Thoracic aorta endothelial cell (primary cell): ENCODE measurements around the gene TNNT1. TPM values are rescaled to one million over a fixed set of nuclear protein-coding genes. Genes with fewer than 3 reads are reported as not detected.

ENCODE experiments used
- small RNA-seq: library from RNA; depleted of rRNA; stranded (forward); fragments of <200 nt; gene quantifications from one replicate; pipeline ENCODE3, GENCODE V24; 2012
- total RNA-seq: library from RNA; depleted of rRNA; stranded (reverse); fragments of >200 nt; gene quantifications from 2 replicates; pipeline ENCODE4 v1.2.3, GENCODE V29; 2012

Gene TNNT1, protein sequence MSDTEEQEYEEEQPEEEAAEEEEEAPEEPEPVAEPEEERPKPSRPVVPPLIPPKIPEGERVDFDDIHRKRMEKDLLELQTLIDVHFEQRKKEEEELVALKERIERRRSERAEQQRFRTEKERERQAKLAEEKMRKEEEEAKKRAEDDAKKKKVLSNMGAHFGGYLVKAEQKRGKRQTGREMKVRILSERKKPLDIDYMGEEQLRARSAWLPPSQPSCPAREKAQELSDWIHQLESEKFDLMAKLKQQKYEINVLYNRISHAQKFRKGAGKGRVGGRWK
- total RNA-seq = 1.0 and 2.9 TPM in 2 replicates

GRCh38 chr19:55149078-55150003, at the start of gene TNNT1:
TSS of gene TNNT1 (minus strand) at chr19:55149206. CDS start at chr19:55147157, 2,049 bp downstream.

DNA sequence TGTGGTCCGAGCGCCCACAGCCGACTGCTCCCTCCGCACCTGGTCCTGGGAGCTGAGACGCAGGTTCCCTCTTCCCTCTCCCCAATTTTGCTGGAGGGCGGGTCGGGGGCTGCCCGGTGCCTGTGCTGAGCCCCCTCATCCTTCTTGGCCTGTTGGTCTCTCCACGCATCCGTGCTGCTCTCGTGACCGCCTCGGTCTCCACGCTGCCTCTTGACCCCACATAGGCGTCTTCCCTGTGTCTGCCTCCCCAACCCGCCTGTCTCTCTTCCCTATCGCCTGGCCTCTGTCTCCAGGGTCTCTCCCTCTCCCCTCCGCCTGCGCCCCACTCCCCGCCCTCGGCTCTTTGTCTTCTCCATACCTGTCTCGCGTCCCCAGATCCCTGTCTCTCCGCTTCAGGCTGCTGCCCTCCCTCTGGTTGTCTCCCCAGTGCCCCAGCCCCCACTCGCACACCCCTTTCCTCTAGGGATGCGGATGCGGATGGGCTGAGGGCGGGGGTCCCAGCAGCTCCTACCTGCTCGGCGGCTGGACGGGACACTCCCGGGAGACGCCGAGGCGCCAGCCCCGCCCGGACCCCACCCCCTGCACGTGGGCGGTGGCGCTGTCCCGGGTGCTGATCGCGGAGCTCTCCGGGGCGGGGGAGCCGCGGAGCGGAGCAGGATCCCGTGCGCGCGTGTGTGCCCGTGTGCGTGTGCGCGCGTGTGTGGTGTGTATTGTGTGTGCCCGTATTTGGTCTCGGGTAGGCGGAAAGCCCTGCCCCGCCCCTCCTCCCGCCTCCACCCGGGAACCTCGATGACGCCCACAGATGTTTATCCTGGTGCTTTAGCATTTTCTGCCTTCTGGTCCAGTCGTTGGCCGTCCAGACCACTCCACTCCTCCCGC, 30.8 kb upstream of the TNNT1 start, which contains the start of gene SYT5:
TSS of gene SYT5 (minus strand) at position 684 of the 879 bp plus-strand sequence. CDS start 1,248 bp downstream, outside the sequence.

DNA sequence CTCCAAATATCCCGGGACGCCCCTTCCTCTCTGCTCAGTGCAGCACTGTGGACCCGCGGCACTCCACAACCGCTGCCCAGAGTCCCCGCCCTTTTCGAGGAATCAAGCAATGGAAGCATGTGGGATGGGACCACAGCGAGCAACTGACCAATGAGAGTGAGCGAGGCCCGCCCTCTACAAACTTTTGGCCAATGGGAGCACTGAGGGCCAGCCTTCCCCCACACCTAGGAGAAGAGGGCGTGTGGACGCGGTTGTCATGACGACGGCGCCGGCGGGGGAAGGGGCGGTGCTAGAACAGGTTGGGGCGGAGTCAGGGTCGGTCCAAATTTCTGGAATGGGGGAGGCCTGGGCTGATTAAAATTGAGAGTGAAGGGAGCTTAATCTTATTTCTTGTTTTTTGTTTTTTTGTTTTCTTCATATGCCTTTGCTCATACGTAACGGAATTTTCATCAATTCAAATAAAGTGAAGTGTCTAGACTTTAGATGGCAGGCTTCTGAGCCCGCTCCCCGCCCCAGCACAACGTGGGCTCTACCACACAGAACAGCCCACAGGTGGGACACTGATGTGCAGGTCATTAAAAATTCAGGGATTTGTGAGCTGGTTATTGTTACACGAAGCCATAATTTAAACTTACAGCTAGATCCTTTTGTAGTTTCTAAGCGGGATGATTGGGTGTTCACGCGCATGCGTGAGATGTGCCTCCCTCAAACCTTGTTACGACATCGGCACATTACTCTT, 17.7 kb upstream of the TNNT1 start, which contains the start of gene DNAAF3:
TSS of gene DNAAF3 (minus strand) at position 84 of the 739 bp plus-strand sequence. CDS start 200 bp downstream, outside the sequence.

DNA sequence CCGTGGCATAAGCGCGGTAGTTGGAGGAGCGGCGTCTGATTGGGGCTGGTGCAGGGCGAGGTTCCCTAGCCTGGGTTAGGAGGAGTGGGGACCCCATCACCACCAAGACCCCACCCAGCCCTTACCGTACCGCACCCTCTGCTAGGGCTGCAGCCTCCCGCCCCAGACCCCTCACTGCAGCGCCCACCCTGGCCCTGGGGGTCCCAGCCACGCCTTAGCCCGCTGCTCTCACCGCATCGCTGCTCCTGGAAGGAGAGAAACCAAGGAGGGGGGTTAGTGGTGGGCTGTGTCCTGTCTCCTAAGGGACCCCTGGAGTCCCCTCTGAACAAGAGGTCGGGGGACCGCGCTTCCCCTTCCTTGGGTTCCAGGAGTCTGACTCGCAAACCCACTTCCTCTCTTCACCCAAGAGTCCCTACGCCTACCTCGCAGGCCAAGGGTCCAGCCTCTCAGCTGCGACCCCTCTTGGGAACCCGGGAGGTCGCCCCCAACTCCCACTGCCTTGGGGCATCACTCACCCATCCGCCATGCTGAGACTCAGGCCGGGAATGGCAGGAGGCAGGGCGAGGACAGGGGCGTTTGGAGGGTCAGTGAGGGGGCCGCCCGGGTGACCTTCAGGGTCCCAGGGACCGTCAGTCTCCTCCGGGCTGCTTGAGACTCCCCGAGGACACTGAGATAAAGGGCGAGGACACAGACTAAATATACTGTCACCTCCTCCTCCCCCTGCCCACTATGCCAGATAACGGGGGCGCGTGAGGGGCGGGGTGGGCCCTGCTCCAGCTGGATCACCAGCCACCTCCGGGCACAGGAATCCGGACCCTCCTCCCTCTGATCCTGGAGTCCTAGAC, 8.3 kb upstream of the TNNT1 start, which contains the start of gene TNNI3:
TSS of gene TNNI3 (minus strand) at position 669 of the 845 bp plus-strand sequence. CDS start at position 526, 143 bp downstream.

DNA sequence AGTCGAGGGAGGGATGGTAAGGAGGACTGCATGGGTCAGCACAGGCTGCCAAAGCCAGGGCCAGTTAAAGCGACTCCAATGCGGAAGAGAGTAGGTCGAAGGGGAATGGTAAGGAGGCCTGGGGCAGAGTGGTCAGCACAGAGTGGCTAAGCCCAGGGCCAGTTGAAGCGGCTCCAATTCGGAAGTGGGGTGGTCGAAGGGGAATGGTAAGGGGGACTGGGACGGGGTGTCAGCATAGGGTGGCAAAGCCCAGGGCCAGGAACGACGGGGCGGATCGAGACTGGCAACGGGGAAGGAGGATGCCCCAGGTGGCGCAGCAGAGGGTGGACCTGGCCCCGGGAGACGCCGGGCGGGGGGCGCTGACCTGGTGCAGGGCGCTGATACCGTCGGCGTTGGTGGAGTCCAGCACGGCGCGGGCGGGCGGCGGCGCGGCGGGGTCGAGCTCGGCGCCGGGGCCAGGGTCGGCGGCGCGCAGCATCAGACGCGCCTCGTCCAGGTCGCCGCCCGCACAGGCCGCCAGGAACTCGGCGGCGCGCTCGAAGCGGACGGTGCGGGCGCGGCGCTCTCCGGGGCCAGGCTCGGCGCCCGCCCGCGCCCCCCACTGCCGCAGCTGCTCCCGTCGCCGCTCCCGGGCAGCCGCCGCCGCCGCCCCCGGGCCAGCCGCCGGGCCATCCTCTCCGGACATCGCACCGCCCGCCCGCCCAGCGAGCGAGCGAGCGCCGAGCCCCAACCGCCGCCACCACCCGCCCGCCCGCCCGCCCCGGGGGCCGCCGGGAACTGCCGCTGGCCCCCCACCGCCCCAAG, 31.9 kb downstream of the TNNT1 start, which contains the start of gene PPP1R12C:
TSS of gene PPP1R12C (minus strand) at position 779 of the 804 bp plus-strand sequence. CDS start at position 685, 94 bp downstream.

Small RNA genes within 50 kb of the gene (small RNA-seq; reads per million reads assigned to genes)
- gene MIR7975 (not detected), gene RF01210 (not detected)

Other genes with a start within 250 kb of the TNNT1 start
- not detected in 2 replicates for gene NCR1, start 243.1 kb downstream of the TNNT1 start, total RNA-seq
- gene NLRP7, start 201.7 kb downstream of the TNNT1 start, total RNA-seq = under 0.01 TPM in 1 of 2 replicates, not detected in the other
- gene NLRP2, start 182.8 kb downstream of the TNNT1 start, total RNA-seq = 0.66 and 0.93 TPM in 2 replicates
- not detected in 2 replicates for gene GP6, start 110.9 kb downstream of the TNNT1 start, total RNA-seq
- gene RDH13, start 86.1 kb downstream of the TNNT1 start, total RNA-seq = 8.1 and 11.7 TPM in 2 replicates
- gene EPS8L1, start 73.3 kb downstream of the TNNT1 start, total RNA-seq = 6.3 and 10.5 TPM in 2 replicates
- 56.1 and 64.4 TPM in 2 replicates for gene PPP1R12C, start 31.6 kb downstream of the TNNT1 start, total RNA-seq
- gene TNNI3, start 8.5 kb upstream of the TNNT1 start, total RNA-seq = not detected in 2 replicates
- gene DNAAF3, start 17.4 kb upstream of the TNNT1 start, total RNA-seq = 0.27 and 0.29 TPM in 2 replicates
- gene SYT5, start 31.1 kb upstream of the TNNT1 start, total RNA-seq = 0.07 TPM in 1 of 2 replicates, not detected in the other
- gene PTPRH, start 60.3 kb upstream of the TNNT1 start, total RNA-seq = 0.22 and 0.53 TPM in 2 replicates
- gene TMEM86B, start 79.6 kb upstream of the TNNT1 start, total RNA-seq = 1.4 and 1.7 TPM in 2 replicates
- gene PPP6R1, start 109.8 kb upstream of the TNNT1 start, total RNA-seq = 43.8 and 52.8 TPM in 2 replicates
- gene HSPBP1, start 130.9 kb upstream of the TNNT1 start, total RNA-seq = 28.6 and 31.8 TPM in 2 replicates
- 1.6 TPM in 1 of 2 replicates, not detected in the other for gene BRSK1, start 134.8 kb upstream of the TNNT1 start, total RNA-seq
- gene TMEM150B, start 176.1 kb upstream of the TNNT1 start, total RNA-seq = not detected in 2 replicates
- 5.0 and 5.7 TPM in 2 replicates for gene KMT5C, start 190.7 kb upstream of the TNNT1 start, total RNA-seq
- 0.29 TPM in 1 of 2 replicates, not detected in the other for gene COX6B2, start 205.5 kb upstream of the TNNT1 start, total RNA-seq
- not detected in 2 replicates for gene GARIN5B, start 214.1 kb upstream of the TNNT1 start, total RNA-seq
- gene IL11, start 221.3 kb upstream of the TNNT1 start, total RNA-seq = not detected in 2 replicates
- not detected in 2 replicates for gene TMEM190, start 227.6 kb upstream of the TNNT1 start, total RNA-seq
- gene TMEM238, start 235.1 kb upstream of the TNNT1 start, total RNA-seq = not detected in 2 replicates
- 346 and 438 TPM in 2 replicates for gene RPL28, start 236.7 kb upstream of the TNNT1 start, total RNA-seq